Spleen (tissue), 7 donors: Measurements from ENCODE around the gene MPO.
A peak's percentile ranks its signal among the peaks of the same experiment; 100 is the strongest.

Experiments
- POLR2A ChIP-seq, 3 donors: fragments of 450-650 bp; IDR thresholded peaks; one replicate each; pipeline ENCODE4 v1.5.1; 2017; ENCODE audit warnings: antibody characterized with exemption in 3 of 3, mild to moderate bottlenecking in 1 of 3
- TF ChIP-seq, protein P1 (sequence below), 11 experiments: fragments of 200-600 bp in 7 of 11; fragments of 450-650 bp in 4 of 11; sonication (generic) in 4 of 11; IDR thresholded peaks in 8 of 11; conservative IDR thresholded peaks in 3 of 11; 1 replicate in 7 of 11; 2 replicates in 4 of 11; pipeline versions ENCODE4 v1.4.0 to v1.8.0; 2016 to 2021; ENCODE audit warnings: antibody characterized with exemption in 11 of 11, inconsistent platforms in 4 of 11, mild to moderate bottlenecking in 1 of 11
- donor health status: DM: no; HTN: no; CAD: no; lungs with moderate emphysema.
- donor health status: DM: no; HTN: no; CAD: no.
- donor health status: DM: no; HTN: no; CAD: no.

DNA sequence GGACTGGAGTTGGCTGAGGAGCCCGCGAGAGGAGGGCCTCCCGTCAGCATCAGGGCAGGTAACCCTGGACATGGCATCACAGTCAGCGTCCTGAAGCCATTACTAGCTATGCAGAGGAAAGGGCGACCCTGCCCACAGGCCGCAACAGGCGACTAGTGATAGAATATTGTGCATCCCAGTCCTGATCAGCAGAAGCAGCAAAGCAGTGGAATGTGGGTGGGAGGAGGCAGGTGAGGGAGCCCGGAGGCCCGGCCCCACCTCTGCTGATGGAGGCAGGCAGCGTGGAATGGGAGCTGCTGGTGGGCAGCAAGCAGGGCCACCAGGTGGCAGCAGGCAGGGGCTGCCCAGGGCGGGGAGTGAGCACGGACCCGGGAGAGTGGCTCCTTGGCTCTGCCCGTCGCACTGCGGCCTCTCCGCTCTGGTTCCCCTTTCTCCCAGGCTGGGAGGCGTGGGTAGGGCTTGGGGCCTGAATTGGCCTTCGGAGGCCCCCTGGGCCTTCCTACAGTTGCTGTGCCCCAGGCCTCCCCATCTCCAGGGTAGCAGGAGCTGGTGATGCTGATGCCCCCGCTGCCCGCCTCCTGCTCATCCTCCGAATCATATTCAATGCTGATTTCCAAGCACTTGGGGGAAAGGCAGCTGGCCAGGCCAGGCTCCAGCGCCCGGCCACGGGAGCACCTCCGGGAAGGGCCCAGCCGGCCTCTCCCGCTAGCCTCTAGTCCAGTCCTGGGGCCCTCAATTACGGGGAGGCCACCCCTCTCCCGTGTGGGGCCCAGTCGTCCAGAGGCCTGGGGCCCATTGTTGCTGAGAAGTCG, 27.6 kb upstream of the MPO start:
- TF ChIP-seq, protein P1, sequence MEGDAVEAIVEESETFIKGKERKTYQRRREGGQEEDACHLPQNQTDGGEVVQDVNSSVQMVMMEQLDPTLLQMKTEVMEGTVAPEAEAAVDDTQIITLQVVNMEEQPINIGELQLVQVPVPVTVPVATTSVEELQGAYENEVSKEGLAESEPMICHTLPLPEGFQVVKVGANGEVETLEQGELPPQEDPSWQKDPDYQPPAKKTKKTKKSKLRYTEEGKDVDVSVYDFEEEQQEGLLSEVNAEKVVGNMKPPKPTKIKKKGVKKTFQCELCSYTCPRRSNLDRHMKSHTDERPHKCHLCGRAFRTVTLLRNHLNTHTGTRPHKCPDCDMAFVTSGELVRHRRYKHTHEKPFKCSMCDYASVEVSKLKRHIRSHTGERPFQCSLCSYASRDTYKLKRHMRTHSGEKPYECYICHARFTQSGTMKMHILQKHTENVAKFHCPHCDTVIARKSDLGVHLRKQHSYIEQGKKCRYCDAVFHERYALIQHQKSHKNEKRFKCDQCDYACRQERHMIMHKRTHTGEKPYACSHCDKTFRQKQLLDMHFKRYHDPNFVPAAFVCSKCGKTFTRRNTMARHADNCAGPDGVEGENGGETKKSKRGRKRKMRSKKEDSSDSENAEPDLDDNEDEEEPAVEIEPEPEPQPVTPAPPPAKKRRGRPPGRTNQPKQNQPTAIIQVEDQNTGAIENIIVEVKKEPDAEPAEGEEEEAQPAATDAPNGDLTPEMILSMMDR (IDR thresholded peaks at IDR 0.05 in 8 of 11, conservative IDR thresholded peaks at IDR 0.05 in 3 of 11) = peak in 2 of 11 experiments; percentile 18 to 33
- TF ChIP-seq POLR2A (IDR thresholded peaks at IDR 0.05) = no peak
